KMS-11 (cell line): ENCODE results near the gene ESRP2.

ENCODE experiments used
- H2AFZ ChIP-seq: fragments of 200-600 bp; sonication (generic); 2 replicates; pipeline ENCODE4 v1.6.1; 2016; ENCODE audit warnings: antibody characterized with exemption, mixed run types, low read depth
- H3K27ac ChIP-seq: fragments of 200-600 bp; sonication (generic); 2 replicates; pipeline ENCODE4 v1.6.1; 2016; ENCODE audit warnings: mild to moderate bottlenecking, mixed run types
- H3K27me3 ChIP-seq: fragments of 200-600 bp; sonication (generic); 2 replicates; pipeline ENCODE4 v1.6.1; 2017; ENCODE audit warnings: mild to moderate bottlenecking, low read depth, mixed run types, moderate library complexity; ENCODE audit not compliant: insufficient read depth
- H3K36me3 ChIP-seq: fragments of 200-600 bp; sonication (generic); 2 replicates; pipeline ENCODE4 v1.6.1; 2017; ENCODE audit warnings: mild to moderate bottlenecking, mixed run types; ENCODE audit not compliant: insufficient read depth
- H3K4me1 ChIP-seq: fragments of 200-600 bp; sonication (generic); 2 replicates; pipeline ENCODE4 v1.6.1; 2016; ENCODE audit warnings: mild to moderate bottlenecking, low read depth, mixed run types; ENCODE audit not compliant: poor library complexity, severe bottlenecking
- H3K4me2 ChIP-seq: fragments of 200-600 bp; sonication (generic); 2 replicates; pipeline ENCODE4 v1.7.0; 2016; ENCODE audit warnings: mild to moderate bottlenecking, mixed run types
- H3K4me3 ChIP-seq: fragments of 200-600 bp; sonication (generic); IDR thresholded peaks from 2 replicates; pipeline ENCODE4 v1.6.1; 2017; ENCODE audit warnings: low read depth, low read length, mixed read lengths; ENCODE audit not compliant: insufficient read depth
- H3K79me2 ChIP-seq: fragments of 200-600 bp; sonication (generic); 2 replicates; pipeline ENCODE4 v1.6.1; 2016; ENCODE audit warnings: low read depth, mixed run types; ENCODE audit not compliant: insufficient read depth
- H3K9ac ChIP-seq: fragments of 200-600 bp; sonication (generic); 2 replicates; pipeline ENCODE4 v1.6.1; 2016; ENCODE audit warnings: mild to moderate bottlenecking, mixed run types
- H4K20me1 ChIP-seq: fragments of 200-600 bp; sonication (generic); 2 replicates; pipeline ENCODE4 v1.6.1; 2016; ENCODE audit warnings: mild to moderate bottlenecking, mixed run types; ENCODE audit not compliant: insufficient read depth
- CTCF ChIP-seq: fragments of 200-600 bp; sonication (generic); conservative IDR thresholded peaks from 2 replicates; pipeline ENCODE4 v1.6.1; 2017; ENCODE audit warnings: low read depth, mild to moderate bottlenecking, antibody characterized with exemption, low read length, moderate library complexity, mixed read lengths

ESRP2 gene

GRCh38 chr16:68273459-68273858, 37.5 kb upstream of the ESRP2 start:
- Histone ChIP-seq H3K36me3 (peaks cover 3% of the 10 kb centered on the region; the same call in 1 of the 2 replicates), H3K4me3 (no peak overlapping the region), H3K9ac (no peak overlapping the region), H2AFZ (no peak overlapping the region), H3K27ac (no peak overlapping the region), H3K4me1 (peaks cover 68% of the 10 kb centered on the region), H4K20me1 (peaks cover 22% of the 10 kb centered on the region), H3K79me2 (peaks cover 63% of the 10 kb centered on the region), H3K27me3 (no peaks in the 10 kb centered on the region), H3K4me2 (no peak overlapping the region)
- TF ChIP-seq CTCF: no peak

DNA sequence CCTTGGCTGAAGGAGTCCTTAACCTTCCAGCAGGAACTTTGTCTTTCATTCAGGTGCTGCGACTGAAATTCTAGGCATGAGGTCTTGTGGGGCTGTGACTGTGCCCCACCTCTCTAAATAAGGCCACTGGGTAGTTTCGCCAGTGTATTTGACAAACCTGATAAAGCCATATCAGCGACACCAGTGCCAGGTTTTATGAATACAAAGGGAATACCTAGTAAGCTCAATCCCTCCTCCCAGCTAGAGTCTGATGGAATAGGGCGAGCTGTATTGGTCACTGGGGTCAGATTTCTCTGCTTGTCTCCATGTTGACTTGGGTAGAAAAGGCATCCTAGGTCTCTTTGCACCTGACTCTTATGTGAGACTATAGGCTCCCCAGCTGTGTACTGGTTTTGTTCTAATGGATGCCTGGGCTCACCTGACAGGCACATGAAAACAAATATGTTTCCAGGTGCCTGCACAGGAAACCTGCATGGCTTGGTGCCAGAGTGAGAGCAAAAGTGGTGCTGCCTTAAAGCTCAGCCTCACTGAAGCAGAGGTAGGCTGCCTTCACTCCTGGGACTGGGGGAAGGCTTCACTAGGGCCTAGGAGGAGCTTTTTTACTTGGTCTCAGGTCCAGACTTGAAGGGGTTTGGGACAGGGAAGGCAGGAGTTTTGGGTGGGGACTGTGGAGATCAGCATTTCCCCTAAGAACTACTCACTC, 36.7 kb upstream of the ESRP2 start:
- Histone ChIP-seq H3K4me2 (peak overlapping the region; percentile 2; the same call in 1 of the 2 replicates), H3K4me1 (peaks cover 76% of the 10 kb centered on the region), H4K20me1 (peaks cover 27% of the 10 kb centered on the region), H3K79me2 (peaks cover 71% of the 10 kb centered on the region), H3K4me3 (no peak overlapping the region), H3K9ac (no peak overlapping the region), H3K27ac (peak overlapping the region; percentile 18; the same call in 1 of the 2 replicates), H2AFZ (no peak overlapping the region), H3K27me3 (no peaks in the 10 kb centered on the region), H3K36me3 (peaks cover 3% of the 10 kb centered on the region; the same call in 1 of the 2 replicates)
- no peak for TF ChIP-seq CTCF

DNA sequence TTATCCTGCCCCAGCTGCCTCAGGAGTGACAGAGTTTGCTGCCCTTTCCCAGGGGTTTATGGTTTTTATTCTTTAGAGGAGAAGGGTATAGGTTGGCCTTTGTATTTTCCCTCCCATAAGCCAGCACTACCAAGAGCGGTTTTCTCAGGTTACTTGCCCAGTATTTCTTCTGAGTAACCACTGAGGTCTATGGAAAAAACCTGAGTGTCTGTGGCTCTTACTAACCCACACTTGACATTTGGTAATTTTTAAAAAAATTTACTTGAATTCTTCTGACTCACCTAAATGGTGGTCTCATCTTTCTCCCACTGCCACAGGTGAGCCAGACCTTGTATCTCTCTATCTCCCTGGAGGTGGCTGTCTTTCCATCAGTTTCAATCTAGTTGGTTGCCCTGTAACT, 34.4 kb upstream of the ESRP2 start:
- no peaks in the 10 kb centered on the region for H3K27me3 ChIP-seq
- H4K20me1 ChIP-seq: peaks cover 40% of the 10 kb centered on the region
- H3K4me1 ChIP-seq: peaks cover 84% of the 10 kb centered on the region
- H3K27ac ChIP-seq: no peak overlapping the region
- H3K9ac ChIP-seq: no peak overlapping the region
- peaks cover 94% of the 10 kb centered on the region for H3K79me2 ChIP-seq
- no peak overlapping the region for H3K4me3 ChIP-seq
- H3K4me2 ChIP-seq: no peak overlapping the region
- no peak overlapping the region for H2AFZ ChIP-seq
- no peak for TF ChIP-seq CTCF
- H3K36me3 ChIP-seq: peaks cover 3% of the 10 kb centered on the region; the same call in 1 of the 2 replicates

GRCh38 chr16:68269793-68270192, 33.9 kb upstream of the ESRP2 start:
- Histone ChIP-seq H3K27ac (no peak overlapping the region), H2AFZ (no peak overlapping the region), H3K79me2 (peaks cover 99% of the 10 kb centered on the region), H3K4me1 (peaks cover 78% of the 10 kb centered on the region), H3K4me3 (no peak overlapping the region), H3K4me2 (no peak overlapping the region), H3K27me3 (no peaks in the 10 kb centered on the region), H4K20me1 (peaks cover 40% of the 10 kb centered on the region), H3K9ac (no peak overlapping the region), H3K36me3 (peaks cover 3% of the 10 kb centered on the region; the same call in 1 of the 2 replicates)
- no peak for TF ChIP-seq CTCF
